DMS153 treated with DMSO at 0.1 percent for 48 hours (cell line): ENCODE data around the gene CDH1.

Experiments used
- DNase-seq: peaks from one replicate; lab custom pipeline; 2025; ENCODE audit not compliant: unreplicated experiment; lab: John Stamatoyannopoulos, UW

CDH1 gene

DNA sequence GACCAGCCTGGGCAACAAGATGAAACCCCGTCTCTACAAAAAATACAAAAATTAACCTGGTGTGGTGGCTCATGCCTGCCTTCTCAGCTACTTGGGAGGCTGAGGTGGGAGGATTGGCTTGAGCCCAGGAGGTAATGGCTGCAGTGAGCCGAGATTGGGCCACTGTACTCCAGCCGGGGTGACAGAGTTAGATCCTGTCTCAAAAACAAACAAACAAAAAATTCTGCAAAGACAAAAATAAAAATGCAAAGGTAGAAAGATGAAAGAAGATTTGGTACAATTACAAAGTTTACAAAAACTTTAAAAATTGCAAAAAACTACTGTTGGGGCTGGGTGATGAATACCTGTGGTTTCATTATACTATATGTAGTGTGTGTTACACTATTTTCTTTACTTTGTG is 5.5 kb upstream of the CDH1 start:
- DNase-seq, result no peak

DNA sequence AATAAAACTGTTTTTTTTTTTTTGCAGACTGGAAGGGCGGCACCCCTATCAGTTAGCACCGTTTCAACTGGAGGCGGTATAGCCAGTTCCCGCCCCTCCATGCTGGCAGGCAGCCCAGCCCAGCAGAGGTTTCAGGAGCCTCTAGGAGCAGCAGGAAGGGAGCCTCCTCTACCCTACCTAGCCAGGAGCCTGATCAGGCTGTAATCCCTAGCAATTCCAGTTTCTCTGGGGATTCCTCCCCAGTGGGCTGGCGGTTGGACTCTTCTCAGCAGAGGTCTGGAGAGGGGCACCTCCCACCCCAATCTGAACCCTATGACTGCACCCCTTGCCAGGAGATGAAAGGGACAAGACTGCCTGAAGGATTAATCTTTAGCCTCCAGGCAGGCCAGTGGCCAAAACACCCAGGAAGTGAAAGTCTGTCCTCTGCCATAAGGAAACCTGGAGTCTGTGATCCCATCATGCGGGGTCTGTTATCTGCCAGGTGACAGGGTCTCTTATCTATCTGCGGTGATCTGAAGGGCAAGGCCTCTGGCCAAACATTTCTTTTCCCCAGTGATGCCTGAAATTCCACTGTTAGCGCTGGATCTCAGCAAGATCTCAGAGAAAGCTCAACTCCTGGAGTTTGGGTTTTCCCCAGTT is 4.9 kb upstream of the CDH1 start:
- no peak for DNase-seq

DNA sequence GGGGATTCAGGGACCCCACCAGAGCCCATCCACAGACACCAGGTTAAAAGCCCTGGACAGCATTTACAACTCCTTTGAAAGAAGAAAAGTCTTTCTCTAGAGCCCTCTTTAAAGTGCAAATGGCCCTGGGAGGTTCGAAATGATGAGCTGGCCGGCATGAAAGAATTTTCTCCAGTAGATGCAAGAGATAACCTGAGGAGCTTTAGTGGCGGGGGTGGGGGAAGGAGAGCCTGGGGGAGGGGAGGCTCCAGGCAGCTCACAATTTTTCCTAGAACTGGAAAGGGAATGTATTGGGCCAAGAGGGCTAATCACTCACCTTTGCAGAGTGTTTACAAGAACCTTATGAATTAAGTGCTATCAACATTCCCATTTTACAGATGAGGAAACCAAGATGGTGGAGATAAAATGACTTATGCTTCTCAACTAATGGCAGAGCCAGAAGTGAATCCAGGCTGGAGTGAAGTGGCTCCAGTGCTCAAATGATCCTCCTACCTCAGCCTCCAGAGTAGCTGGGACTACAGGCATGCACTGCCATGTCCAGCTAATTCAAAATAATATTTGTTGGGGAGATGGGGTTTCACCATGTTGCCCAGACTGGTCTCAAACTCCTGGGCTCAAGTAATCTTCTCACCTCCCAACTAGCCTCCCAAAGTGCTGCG is 4.2 kb upstream of the CDH1 start:
- DNase-seq, result no peak

DNA sequence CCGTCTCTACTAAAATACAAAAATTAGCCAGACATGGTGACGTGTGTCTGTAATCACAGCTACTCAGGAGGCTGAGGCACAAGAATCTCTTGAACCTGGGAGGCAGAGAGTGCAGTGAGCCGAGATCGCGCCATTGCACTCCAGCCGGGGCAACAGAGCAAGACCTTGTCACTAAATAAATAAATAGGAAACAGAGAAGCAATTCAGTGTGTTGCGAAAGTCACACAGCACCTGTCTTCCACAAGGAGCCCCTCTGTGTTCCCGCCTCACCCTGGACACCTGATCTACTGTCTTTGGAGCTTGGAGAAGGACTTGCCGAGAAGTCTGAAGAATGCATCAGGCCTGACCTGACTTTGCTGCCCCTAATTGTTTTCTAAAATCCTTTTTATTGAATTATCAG is 3.5 kb upstream of the CDH1 start:
- DNase-seq, result no peak

DNA sequence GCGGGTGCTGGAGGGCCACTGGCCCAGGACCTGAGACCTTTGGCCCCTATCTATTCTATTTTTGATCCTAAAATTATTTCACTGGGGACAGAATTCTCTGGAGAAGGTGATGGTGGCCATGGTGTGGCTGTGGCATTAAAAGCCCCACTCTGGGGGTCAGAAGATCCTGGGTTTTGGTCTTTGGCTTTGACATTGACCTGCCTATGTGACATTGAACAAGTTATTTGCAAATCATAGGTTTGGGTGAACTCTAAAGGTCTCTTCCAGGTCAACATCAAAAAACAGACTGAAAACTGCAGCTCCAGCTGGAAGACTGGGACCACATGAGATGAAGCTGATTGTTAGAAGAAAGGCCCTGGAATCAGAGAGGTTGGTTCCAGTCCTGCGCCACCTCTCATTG is 2.3 kb upstream of the CDH1 start:
- DNase-seq, result no peak

DNA sequence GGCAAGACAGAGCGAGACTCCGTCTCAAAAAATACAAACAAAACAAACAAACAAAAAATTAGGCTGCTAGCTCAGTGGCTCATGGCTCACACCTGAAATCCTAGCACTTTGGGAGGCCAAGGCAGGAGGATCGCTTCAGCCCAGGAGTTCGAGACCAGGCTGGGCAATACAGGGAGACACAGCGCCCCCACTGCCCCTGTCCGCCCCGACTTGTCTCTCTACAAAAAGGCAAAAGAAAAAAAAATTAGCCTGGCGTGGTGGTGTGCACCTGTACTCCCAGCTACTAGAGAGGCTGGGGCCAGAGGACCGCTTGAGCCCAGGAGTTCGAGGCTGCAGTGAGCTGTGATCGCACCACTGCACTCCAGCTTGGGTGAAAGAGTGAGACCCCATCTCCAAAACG is 531 bp upstream of the CDH1 start:
- DNase-seq, result no peak

DNA sequence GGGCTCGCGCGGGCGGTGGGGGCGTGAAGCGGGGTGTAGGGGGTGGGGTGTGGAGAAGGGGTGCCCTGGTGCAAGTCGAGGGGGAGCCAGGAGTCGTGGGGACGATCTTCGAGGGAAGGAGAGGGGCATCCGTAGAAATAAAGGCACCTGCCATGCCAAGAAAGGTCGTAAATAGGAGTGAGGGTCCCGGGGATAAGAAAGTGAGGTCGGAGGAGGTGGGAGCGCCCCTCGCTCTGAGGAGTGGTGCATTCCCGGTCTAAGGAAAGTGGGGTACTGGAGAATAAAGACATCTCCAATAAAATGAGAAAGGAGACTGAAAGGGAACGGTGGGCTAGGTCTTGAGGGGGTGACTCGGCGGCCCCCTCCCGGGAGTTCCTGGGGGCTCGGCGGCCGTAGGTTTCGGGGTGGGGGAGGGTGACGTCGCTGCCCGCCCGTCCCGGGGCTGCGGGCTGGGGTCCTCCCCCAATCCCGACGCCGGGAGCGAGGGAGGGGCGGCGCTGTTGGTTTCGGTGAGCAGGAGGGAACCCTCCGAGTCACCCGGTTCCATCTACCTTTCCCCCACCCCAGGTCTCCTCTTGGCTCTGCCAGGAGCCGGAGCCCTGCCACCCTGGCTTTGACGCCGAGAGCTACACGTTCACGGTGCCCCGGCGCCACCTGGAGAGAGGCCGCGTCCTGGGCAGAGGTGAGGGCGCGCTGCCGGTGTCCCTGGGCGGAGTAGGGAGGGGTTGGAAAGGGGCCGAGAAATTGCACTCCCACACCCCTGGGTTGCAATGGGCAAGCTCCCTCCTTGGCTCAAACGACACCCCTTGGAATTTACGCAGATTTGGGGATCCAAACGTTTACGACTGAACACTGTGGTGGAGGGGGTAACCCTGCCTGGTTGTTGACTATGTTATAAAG is 888 bp downstream of the CDH1 start:
- DNase-seq, result peak; percentile 29

DNA sequence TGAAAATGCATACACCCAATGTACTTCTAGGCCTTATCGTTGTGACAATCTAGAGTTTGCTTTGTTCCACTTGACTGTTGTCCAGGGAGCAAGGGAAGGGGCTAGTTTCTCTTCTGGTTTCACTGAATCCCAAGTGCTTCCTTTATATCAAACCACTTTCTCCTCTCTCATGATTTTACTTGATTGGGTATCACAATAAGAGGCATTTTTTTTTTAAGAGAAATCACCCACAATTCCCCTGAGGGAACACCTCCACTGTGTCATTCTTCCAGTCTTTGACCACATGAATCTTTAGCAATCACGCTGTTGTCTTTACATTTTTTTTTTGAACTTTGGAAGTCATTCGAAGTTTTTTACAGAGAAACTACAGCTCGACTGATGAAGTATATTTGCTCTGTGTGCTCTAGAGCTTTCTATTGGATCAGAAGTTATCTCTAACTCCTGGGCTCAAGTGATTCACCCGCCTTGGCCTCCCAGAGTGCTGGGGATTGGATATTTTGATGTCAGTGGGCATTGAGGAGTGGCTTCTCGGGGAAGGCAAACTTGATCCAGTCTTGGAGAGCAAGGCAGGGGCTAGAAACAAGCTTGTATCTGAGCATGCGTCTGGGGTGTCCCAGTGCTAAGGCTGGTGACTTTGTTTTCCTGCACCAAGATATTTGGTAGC is 3.0 kb downstream of the CDH1 start:
- no peak for DNase-seq

DNA sequence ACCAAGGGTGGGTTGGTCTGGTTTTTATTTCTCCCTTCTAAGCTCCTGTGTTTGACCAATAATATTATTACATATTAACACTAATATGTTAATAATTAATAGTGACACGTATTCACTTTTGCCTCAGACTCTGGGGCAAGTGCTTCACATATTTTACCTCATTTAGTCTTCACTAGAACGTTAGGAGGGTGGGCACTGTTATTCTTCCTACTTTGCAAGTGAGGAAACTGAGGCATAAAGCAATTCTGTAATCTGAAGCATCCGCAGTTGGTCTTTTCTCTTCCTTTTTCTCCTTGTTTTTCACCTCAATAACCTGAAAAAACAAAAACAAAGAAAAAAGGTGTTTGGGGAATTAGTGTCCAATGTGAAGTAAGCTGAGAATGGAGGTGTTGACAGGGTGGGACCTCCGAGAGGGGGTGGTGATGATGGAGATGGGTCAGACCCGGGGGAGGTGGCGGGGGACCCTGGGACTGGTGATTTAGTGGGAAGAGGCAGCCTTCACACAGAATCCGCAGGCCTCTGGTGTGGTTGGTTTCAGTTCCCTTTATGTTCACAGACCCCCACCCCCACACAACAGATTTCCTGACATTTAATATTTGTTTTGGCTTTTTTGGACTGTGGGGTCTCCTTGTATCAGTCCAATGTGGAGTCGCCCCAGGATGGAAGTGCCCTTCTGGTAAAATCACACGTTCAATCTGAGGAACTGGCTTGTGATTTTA is 3.7 kb downstream of the CDH1 start:
- DNase-seq, result no peak

DNA sequence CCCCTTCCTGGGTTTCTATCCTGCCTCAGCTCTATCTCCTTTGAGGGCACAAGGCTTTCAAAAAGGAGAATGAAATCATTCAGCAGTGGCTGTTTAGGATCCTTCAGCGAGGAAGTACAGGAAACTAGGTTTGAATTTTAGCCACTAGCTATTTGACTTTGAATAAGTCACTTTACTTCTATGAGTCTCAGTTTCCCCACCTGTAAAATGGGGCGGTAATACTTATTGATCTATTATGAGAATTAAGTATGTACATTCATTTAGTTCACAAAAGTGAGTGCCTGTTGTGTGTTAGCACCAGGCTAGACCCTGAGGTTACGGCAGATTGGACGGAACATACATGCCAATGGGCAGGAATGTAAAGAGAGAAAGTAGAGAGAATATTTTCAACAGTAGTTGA is 6.6 kb downstream of the CDH1 start:
- no peak for DNase-seq

DNA sequence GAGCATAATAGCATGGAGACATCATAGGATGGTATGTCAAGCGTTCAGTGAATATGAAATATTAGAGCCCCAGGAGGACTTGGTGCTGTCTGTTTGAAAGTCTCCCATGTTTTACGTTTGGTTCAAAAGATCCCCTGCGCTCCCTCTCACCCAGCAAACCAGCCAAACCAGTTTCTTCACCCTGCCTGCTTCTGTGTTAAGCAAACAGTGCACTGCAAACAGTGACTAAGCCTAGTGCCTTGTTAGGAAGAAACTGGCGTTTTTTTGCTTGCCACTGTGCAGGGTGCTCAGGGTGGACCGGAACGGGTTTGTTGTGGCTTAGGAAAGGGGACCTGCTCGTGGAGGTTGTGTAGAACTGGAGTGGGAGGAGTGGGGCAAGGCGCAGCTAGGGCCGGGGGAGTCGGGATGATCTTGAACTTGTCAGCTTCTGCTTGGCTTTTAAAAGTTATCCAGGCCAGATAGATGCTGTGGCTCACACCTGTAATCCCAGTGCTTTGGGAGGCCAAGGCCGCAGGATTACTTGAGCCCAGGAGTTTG is 7.7 kb downstream of the CDH1 start:
- DNase-seq, result peak; percentile 94

DNA sequence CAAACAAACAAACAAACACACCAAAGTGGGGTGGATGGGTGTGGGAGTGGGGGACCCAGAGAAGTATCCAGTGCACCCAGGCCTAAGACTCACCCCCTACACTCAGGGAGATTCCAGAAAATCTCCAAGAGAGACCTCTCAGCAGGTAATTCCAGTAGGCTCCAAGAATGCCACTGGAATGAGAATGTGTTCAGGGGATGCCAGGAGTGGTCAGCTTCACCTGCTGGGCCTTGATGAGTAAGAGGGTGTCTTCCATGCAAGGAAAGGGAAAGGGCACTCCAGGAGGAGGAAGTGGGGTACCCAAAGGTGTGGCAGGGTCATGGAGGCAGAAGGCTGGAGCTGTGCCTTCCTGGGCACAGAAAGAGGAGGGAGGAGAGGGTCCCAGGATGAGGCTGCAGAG is 9.9 kb downstream of the CDH1 start:
- DNase-seq, result no peak

DNA sequence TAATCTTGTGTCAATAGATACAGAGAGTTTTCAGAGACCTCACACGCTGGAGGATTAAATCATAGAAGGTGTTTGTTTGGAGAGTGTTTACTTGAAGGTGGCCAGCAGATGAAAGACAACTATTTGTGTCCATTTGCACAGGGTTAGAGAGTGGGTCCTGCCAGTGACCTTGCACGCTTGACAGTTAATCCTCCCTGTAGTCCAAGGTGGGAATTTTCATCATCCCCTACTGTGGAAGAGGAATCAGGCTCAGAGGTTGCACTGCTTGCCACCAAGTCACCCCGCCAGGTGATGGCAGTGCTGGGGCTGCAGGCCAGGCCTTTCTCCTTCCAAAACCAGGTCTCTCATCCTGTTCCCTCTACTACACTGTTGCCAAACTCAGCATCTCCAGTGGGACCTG is 12.3 kb downstream of the CDH1 start:
- DNase-seq, result no peak

DNA sequence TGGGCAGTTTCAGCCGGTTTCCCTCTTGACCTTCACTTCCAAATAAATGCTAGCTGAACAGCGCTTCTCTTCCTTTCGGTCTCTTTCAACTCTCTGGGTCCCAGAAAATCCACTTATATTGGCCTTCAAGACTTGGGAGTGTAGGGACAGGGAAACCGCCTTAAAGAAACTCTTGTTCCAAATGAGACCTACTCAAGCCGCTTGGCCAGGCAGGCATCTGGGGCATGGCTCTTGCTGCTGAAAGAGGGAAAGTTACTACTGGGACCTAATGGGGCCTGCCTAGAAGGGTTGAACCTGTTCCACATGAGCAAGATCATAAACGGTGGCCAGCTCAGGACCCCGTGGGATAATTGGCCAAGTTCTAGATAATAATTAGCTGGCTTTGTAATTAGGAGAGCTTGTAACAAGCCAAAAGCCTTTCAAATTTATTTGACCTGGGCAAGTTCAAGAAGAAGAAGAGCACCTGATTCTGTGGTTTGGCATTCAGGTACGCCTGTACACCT is 13.2 kb downstream of the CDH1 start:
- DNase-seq, result no peak

DNA sequence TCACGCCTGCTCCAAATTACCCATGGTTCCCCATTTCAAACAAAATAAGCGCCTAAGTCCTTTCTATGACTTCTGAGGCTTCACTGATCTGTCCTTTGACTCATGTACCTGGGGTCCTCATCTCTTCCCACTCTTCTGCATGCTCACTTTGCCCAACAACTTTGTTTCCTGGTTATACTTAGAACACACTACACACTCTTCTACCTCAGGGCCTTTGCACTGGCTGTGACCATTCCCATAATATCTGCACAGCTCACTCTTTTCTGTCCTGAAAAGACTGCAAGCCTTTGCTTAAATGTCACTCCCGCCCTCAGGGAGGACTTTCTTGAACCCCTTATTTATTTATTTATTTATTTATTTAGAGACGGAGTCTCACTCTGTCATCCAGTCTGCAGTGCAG is 14.1 kb downstream of the CDH1 start:
- DNase-seq, result no peak

DNA sequence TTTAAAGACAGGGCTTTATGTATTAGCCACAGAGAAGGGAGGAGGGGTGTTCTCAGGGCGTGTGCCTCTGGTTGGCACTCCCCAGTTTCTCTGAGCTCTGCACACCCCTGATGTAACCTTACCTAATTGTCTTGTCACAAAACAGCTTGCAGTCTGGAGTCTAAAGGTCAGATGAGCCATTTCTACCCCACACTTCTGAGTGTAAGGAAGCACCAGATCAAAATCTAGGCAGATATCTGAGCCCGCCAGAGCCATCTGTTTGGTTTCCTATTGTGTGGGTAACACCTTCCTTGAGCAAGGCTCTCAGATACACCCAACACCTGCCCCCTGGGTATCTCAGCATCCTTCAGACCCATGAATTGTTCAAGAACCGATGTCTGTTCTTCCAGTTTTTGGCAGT is 15.5 kb downstream of the CDH1 start:
- DNase-seq, result no peak

DNA sequence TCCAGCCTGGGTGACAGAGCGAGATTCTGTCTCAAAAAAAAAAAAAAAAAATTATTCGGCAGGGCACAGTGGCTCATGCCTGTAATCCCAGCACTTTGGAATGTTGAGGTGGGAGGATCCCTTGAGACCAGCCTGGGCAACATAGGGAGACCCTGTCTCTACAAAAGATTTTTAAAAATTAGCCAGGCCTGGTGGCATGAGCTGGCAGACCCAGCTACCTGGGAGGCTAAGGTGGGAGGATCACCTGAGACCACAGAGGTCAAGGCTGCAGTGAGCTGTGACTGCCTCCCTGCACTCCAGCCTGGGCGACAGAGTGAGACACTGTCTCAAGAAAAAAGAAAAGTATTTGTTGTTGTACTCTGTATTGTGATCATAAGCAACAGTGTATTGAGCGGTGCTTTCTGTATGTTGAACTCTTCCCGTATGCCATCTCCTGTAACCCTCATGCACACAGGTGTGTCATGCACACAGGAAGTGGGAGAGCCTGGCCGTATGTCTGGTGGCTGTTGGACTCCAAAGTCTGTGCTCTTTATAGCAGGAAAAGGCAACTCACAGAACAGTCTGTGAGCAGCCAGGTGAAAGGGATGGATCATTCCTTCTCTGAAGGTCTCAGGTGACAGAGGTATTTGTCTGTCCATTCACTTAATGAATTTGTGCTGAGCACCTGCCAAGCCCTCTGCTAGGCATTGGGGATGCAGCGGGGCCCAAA is 17.1 kb downstream of the CDH1 start:
- DNase-seq, result peak; percentile 17

DNA sequence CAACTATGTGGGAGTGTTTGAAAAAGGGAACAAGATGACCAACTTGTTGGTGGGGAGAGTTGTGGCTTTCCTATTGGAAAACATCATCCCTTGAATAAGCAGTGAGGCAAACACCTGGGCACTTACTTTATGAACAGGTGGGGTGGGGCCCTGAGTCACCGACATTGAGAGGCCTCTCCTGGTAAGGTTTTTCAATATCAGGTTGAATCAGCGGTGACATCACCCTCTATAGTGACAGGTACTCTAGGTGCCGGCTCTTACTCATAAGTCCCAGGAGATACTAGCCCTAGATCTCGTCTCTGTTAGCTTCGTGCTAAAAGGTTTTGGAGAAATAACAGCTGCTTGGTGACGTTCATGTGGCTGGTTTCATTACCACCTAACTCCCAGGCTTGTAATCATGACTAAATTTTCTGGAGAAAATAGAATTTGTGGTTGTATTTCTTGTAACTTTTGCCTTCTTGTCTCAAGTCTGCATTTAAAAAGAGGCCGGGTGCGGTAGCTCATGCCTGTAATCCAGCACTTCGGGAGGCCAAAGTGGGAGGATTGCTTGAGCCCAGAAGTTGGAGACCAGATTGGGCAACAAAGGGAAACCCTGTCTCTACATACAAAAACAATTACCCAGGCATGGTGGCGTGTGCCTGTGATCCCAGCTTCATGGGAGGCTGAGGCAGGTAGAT is 19.3 kb downstream of the CDH1 start:
- DNase-seq, result peak; percentile 90

DNA sequence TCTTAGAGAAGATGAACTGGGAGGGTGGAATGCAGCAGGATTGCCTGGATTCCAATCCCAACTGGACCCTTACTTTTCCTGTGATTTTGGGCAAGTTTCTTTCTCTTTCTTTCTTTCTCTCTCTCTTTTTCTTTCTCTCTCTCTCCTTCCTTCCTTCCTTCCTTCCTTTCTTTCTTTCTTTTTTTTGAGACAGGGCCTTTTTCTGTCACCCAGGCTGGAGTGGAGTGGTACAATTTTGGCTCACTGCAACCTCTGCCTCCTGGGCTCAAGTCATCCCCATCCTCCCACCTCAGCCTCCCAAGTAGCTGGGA is 20.5 kb downstream of the CDH1 start:
- no peak for DNase-seq

DNA sequence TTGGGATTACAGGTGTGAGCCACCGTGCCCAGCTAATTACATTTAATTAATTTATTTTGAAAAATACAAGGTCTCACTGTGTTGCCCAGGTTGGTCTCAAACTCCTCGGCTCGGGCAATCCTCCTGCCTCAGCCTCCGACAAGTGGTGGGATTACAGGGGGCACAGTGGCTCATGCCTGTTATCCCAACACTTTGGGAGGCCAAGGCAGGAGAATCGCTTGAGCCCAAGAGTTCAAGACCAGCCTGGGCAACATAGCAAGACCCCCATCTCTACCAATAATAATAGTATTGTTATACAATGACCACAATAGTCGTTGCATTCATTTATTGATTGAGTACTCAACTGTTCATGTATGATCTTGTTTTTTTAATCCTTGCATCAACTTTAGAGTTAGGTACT is 22.0 kb downstream of the CDH1 start:
- no peak for DNase-seq
